Measurements from ENCODE around the gene RALY. TPM values are rescaled to one million over a fixed set of nuclear protein-coding genes. Genes with fewer than 3 reads are reported as not detected.
A peak's percentile ranks its signal among the peaks of the same experiment; 100 is the strongest.

The RALY gene
- total RNA-seq, 2 experiments from 2014 or later: 208 to 229 TPM

DNA sequence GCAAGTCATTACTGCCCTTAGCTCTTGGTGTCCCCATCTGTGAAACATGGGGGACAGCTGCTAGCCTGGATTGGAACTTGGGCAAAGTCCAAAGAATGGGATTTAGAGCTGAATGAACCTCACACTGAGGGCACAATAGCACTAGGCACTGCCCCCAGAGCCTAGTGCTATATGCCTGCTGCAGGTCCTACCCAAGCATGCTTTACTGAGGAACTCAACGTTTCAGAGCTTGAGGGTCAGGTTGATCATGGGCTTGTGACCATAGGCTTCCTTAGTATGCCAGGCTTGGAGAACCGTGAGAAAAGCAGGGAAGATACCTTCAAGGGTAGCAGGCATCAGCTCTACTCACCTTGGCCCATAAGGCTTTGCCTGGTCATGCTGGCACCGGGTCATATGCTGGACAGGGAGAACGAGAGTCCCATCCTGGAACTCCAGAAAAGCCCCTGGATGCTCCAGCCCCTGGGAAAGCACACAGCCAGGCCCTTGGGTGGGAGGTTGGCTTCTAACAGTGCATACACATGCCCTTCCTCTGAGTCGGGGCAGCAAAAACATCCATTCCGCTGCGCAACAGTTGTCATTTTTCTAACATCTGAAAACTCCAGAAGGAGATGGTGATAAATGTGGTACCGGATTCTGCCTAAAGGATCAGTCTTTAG, 88.6 kb downstream of the RALY start:
- ChIA-PET CTCF (interaction anchor here (0.5 to 1.5 kb wide), 3 partner anchors 9 to 186 kb away, joined by 3 to 5 read pairs (median 4); no protein-coding TSS in a partner anchor), POLR2A (no interaction called here)
- Mint-ChIP-seq H3K9me3 (no peaks in the 10 kb centered on the region), H3K4me1 (no peaks in the 10 kb centered on the region), H3K4me3 (no peak overlapping the region), H3K36me3 (ENCODE audit: low read depth) (peaks cover 50% of the 10 kb centered on the region), H3K27ac (no peak overlapping the region), H3K27me3 (no peaks in the 10 kb centered on the region)
- DNase-seq: no peak

DNA sequence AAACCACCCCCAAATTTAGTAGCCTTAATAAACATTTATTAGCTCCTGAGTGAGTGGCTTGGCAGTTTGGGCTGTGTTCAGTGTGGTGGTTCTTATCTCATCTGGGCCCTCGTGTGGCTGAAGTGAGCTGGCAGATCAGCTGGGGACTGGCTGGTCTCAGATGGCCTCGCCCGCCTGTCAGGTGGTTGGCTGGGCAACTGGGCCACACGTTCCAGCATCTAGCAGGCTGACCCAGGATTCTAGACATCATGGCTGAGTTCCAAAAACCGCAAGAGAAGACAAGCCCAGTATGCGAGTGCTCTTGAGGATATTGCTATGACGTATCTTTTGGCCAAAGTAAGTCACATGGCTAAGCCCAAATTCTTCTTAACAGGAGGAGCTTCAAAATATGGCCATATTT, 89.4 kb downstream of the RALY start:
- ChIA-PET POLR2A (interaction anchor here (0.7 kb wide), 1 partner anchor 90 kb away, joined by 3 read pairs; no protein-coding TSS in a partner anchor), CTCF (interaction anchor here (0.5 to 1.4 kb wide), 2 partner anchors 11 to 69 kb away, joined by 3 to 4 read pairs; no protein-coding TSS in a partner anchor)
- Mint-ChIP-seq H3K4me3 (no peak overlapping the region), H3K4me1 (no peaks in the 10 kb centered on the region), H3K9me3 (no peaks in the 10 kb centered on the region), H3K27ac (no peak overlapping the region), H3K36me3 (ENCODE audit: low read depth) (peaks cover 54% of the 10 kb centered on the region), H3K27me3 (no peaks in the 10 kb centered on the region)
- no peak for DNase-seq

DNA sequence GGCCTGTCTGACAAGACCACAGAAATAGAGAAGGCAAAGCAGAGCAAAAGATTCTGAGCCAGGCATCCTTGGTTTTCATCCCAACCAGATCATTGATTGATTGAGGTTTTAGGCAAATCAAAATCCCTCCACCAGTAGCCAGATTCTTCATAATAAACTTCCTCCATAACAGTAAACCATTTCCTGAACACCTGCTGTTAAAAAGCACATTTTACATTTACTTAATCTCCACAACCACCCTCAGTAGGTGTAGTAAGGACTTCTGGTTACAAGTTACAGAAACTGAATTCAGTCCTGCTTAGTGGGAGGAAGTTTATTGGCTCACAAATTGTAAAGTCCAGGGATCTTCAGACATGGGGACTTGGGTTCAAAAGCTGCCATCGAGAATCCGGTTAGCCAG, 90.1 kb downstream of the RALY start:
- H3K4me3 Mint-ChIP-seq: no peak overlapping the region
- DNase-seq: no peak
- POLR2A ChIA-PET: no interaction called here
- H3K27me3 Mint-ChIP-seq: no peaks in the 10 kb centered on the region
- H3K27ac Mint-ChIP-seq: peak overlapping the region; percentile 43
- H3K4me1 Mint-ChIP-seq: no peaks in the 10 kb centered on the region
- peaks cover 54% of the 10 kb centered on the region for H3K36me3 Mint-ChIP-seq (ENCODE audit: low read depth)
- H3K9me3 Mint-ChIP-seq: no peaks in the 10 kb centered on the region
- CTCF ChIA-PET: interaction anchor here (1.1 to 1.4 kb wide), 2 partner anchors 12 to 15 kb away, joined by 3 to 4 read pairs; no protein-coding TSS in a partner anchor

DNA sequence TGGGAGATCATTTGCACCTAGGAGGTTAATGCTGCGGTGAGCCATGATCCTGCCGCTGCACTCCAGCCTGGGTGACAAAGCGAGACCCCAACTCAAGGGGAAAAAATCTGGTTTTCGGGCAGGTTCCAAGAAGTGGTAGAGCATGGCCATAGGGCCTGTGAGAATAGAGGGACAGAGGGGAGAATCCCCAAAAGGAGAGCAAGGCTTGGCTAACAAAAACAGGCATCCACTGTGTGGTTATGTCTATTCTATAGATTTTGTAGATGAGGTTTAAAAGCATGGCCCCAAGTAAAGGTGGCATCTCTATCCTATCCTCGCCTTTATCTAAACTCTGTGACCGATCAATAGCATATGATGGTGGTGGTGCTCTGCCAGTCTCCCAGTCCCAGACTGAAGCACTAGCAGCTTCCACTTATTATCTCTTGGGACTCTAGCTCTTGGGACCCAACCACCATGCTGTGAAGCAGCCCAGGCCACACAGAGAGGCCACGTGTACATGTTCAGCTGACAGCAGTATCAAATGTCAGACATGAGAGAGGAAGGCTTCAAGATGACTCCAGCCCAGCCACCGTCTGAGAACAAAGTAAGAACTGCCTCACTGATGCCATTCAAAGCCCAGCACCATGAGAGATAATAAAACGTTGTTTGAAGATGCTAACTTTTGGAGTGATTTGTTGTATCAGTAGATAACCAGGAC, 90.7 kb downstream of the RALY start:
- Mint-ChIP-seq H3K4me1 (no peaks in the 10 kb centered on the region), H3K27me3 (no peaks in the 10 kb centered on the region), H3K9me3 (no peaks in the 10 kb centered on the region), H3K4me3 (no peak overlapping the region), H3K27ac (no peak overlapping the region), H3K36me3 (ENCODE audit: low read depth) (peaks cover 58% of the 10 kb centered on the region)
- no peak for DNase-seq
- POLR2A ChIA-PET: no interaction called here
- CTCF ChIA-PET: interaction anchor here (1.1 kb wide), 1 partner anchor 16 kb away, joined by 3 read pairs; no protein-coding TSS in a partner anchor

DNA sequence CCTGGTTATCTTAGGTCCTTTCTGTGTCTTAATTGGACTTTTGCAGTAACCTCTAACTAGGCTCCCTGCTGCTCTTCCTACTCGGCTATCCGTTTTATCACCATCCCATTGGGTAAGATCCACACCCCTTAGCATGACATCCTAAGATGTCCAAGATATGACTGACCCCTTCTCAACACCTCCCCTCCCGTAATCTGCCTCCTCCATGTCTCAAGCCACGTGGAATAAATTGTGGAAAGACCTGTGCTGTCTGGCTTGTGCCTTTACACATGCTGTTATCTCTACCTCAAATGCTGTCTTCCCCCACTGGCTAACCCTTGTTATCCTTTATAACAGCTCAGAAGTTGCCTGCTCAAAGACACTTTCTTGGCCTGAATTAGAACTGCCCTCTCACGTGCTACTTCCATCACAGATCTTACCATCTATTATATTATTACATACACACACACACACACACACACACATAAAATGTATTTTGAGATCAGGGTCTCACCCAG, 91.9 kb downstream of the RALY start:
- Mint-ChIP-seq H3K4me1 (no peaks in the 10 kb centered on the region), H3K27me3 (no peaks in the 10 kb centered on the region), H3K9me3 (no peaks in the 10 kb centered on the region), H3K4me3 (no peak overlapping the region), H3K27ac (no peak overlapping the region), H3K36me3 (ENCODE audit: low read depth) (peaks cover 62% of the 10 kb centered on the region)
- ChIA-PET CTCF (no interaction called here), POLR2A (no interaction called here)
- no peak for DNase-seq

DNA sequence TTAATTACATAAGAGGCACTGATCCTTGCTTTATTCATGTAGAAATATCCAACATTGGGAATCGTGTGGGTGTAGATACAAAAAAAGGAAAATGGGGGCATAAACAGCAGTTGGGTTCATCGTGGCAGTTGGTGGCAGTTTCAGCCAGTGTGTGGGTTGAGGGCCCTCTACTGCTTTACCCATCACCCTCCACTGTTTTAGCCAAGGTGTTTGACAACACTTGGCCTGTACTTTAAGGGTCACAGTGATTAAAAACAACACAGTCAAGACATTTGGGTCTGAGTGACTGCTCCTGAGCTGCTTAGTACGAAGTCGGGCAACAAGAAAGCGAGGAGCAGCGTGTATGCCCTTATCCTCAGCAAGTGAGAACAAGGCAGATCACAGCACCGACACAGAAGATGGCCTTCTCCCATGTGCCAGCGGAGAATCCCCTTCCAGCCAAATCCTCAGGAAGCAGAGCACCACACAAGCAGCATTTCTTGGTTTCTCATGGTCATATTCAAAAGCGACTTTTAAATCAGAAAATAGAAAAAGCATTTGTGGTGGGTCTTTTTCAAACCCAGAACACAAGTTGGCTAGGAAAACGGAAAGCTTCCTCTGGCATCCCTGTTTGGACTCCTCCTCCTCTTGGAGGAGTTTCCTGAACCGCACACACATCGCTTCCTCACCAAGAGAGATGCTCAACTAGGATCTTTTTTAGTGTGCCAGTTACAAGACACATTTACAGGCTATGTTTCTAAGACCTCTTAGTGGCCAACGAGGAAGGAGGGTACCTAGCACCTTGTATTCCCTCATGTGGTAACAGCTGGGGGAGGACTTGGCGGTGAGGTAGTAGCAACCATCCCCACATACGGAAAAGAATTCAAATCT, 94.8 kb downstream of the RALY start:
- no peaks in the 10 kb centered on the region for H3K4me1 Mint-ChIP-seq
- H3K36me3 Mint-ChIP-seq (ENCODE audit: low read depth): peaks cover 65% of the 10 kb centered on the region
- no peak overlapping the region for H3K4me3 Mint-ChIP-seq
- POLR2A ChIA-PET: no interaction called here
- CTCF ChIA-PET: no interaction called here
- no peaks in the 10 kb centered on the region for H3K9me3 Mint-ChIP-seq
- DNase-seq: no peak
- H3K27ac Mint-ChIP-seq: no peak overlapping the region
- H3K27me3 Mint-ChIP-seq: no peaks in the 10 kb centered on the region

DNA sequence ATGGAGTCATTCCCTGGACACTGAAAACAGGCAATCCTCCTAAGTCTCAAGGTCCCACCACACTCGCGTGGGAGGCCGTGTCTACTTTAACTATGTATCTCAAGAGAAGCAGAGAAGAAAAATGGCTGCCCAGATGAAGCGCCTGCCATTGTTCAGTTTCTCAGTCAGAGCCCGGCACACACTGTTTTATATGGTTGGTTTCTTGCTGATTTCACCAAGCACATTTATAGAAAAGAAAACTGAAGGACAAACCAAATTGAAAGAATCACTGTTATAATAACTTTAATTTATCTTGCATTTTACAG, 95.4 kb downstream of the RALY start:
- CTCF ChIA-PET: no interaction called here
- no peak for DNase-seq
- H3K4me3 Mint-ChIP-seq: no peak overlapping the region
- peaks cover 67% of the 10 kb centered on the region for H3K36me3 Mint-ChIP-seq (ENCODE audit: low read depth)
- H3K4me1 Mint-ChIP-seq: peaks cover 3% of the 10 kb centered on the region
- no peaks in the 10 kb centered on the region for H3K9me3 Mint-ChIP-seq
- no peak overlapping the region for H3K27ac Mint-ChIP-seq
- POLR2A ChIA-PET: no interaction called here
- H3K27me3 Mint-ChIP-seq: no peaks in the 10 kb centered on the region

DNA sequence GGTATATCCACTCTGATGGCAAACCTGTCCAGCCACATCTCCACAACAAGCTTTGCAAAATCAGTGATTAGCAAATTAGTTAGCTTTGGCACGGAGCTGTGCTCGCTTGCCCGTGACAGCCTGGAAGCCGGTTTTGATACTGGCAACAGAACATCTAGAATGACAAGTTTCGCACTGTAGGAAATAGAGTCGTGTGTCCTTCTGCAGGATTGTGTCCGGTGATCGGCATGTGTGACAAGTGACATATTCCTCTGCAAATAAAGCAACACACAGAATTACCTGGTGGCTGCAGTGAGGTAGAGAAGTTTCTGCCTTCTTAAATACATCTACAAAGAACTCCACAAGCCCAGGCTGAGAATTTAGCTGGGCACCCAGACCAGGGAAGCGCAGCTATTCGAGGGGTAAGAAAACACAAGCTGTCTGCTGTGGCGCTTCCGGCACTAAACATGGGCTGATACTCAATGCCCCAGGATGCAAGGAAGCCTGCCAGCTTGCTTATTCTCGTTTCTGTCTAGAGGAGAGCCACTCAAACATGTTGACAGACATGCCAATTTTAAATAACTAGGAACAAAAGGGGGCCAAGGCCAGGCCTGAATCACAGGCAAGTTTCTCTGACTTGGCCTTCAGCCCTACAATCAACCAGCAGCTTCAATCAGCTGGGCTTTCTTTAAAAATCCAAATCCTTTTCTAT, 96.1 kb downstream of the RALY start:
- POLR2A ChIA-PET: no interaction called here
- H3K4me3 Mint-ChIP-seq: no peak overlapping the region
- DNase-seq: no peak
- H3K27me3 Mint-ChIP-seq: no peaks in the 10 kb centered on the region
- H3K27ac Mint-ChIP-seq: no peak overlapping the region
- H3K4me1 Mint-ChIP-seq: peaks cover 3% of the 10 kb centered on the region
- peaks cover 65% of the 10 kb centered on the region for H3K36me3 Mint-ChIP-seq (ENCODE audit: low read depth)
- CTCF ChIA-PET: no interaction called here
- H3K9me3 Mint-ChIP-seq: no peaks in the 10 kb centered on the region

DNA sequence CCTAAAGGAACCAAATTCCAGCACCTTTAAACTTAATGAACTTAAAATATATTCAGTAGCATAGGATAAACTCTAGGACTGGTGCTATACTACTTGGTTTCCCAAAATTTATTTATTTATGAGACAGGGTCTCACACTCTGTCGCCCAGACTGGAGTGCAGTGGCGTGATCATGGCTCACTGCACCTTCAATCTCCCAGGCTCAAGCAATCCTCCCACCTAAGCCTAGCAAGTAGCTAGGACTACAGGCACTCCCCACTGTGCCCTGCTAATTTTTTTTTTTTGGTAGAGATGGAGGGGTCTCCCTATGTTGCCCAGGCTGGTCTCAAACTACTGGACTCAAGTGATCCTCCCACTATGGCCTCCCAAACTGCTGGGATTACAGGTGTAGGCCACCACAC, 96.9 kb downstream of the RALY start:
- Mint-ChIP-seq H3K27ac (no peak overlapping the region), H3K4me3 (no peak overlapping the region), H3K9me3 (no peaks in the 10 kb centered on the region), H3K36me3 (ENCODE audit: low read depth) (peaks cover 65% of the 10 kb centered on the region), H3K27me3 (no peaks in the 10 kb centered on the region), H3K4me1 (peaks cover 3% of the 10 kb centered on the region)
- ChIA-PET CTCF (interaction anchor here (0.7 kb wide), 1 partner anchor 23 kb away, joined by 3 read pairs; no protein-coding TSS in a partner anchor), POLR2A (no interaction called here)
- no peak for DNase-seq

DNA sequence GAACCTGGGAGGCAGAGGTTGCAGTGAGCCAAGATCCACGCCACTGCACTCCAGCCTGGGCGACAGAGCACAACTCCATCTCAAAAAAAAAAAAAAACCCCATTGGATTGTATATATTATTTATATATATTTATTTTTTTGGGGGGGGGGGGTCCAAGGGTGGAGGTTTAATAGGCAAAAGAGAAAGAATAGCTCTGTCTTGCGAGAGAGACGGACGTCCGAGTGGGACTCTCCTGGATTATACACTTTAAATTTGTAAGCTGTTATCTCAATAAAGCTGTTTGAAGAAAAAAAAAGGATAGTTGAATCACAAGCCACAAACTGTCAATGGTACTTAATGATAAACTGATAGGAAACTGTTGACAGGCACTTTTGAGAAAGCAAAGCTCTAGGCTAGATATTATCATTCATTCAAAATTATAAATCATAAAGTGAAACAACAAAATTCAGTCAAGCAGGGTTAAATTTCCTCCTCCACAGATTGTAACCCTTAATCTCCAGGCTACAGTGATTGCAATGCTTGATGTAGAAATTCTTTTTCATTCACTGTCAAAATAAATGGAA, 98.0 kb downstream of the RALY start:
- H3K36me3 Mint-ChIP-seq (ENCODE audit: low read depth): peaks cover 73% of the 10 kb centered on the region

DNA sequence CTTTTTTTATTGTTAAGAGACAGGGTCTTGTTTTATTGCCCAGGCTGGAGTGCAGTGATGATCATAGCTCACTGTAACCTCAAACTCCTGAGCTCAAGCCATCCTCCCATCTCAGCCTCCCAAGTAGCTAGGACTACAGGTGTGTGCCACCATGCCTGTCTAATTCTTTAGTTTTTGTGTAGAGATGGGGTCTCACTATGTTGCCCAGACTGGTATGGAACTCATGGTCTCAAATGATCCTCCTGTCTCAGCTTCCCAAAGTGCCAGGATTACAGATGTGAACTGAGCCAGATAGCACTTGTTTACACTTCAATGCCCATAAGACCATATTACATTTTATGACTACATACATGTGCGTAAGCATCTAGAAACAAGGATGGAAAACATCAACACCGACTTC, 100.2 kb downstream of the RALY start:
- H3K9me3 Mint-ChIP-seq: no peaks in the 10 kb centered on the region
- CTCF ChIA-PET: interaction anchor here (1.3 kb wide), 1 partner anchor 16 kb away, joined by 4 read pairs; no protein-coding TSS in a partner anchor
- POLR2A ChIA-PET: no interaction called here
- peaks cover 7% of the 10 kb centered on the region for H3K4me1 Mint-ChIP-seq
- no peaks in the 10 kb centered on the region for H3K27me3 Mint-ChIP-seq
- no peak for DNase-seq
- peaks cover 76% of the 10 kb centered on the region for H3K36me3 Mint-ChIP-seq (ENCODE audit: low read depth)
- no peak overlapping the region for H3K4me3 Mint-ChIP-seq
- no peak overlapping the region for H3K27ac Mint-ChIP-seq

More for the DNA sequence above, 98.0 kb downstream of the RALY start:
- Mint-ChIP-seq H3K27me3 (no peaks in the 10 kb centered on the region), H3K4me3 (no peak overlapping the region), H3K4me1 (peaks cover 3% of the 10 kb centered on the region), H3K27ac (no peak overlapping the region), H3K9me3 (no peaks in the 10 kb centered on the region)
- POLR2A ChIA-PET: no interaction called here
- DNase-seq: no peak
- CTCF ChIA-PET: interaction anchor here (0.6 to 1.1 kb wide), 4 partner anchors 10 to 679 kb away, joined by 3 to 5 read pairs (median 3); no protein-coding TSS in a partner anchor

DNA sequence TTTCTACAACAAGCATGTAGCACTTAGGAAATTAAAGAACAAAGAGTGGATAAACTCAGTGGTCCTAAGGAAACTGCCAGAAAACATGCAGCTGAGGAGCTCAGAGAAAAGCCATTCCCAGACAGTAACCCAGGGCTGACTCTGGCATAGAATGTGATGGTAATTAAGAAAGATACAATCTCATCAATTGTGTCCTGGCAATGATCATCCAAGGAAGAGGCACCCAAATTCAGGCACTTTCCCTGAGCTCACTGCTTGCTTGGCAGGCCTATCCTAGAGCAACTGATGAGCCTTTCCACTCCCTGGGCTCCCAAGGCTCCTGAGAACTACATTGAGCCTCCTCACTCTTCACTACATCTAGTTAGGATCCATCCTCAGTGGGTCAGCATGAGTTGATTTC, 102.1 kb downstream of the RALY start:
- POLR2A ChIA-PET: no interaction called here
- no peak overlapping the region for H3K27ac Mint-ChIP-seq
- DNase-seq: no peak
- CTCF ChIA-PET: no interaction called here
- H3K36me3 Mint-ChIP-seq (ENCODE audit: low read depth): peaks cover 75% of the 10 kb centered on the region
- H3K4me3 Mint-ChIP-seq: no peak overlapping the region
- H3K27me3 Mint-ChIP-seq: no peaks in the 10 kb centered on the region
- H3K9me3 Mint-ChIP-seq: no peaks in the 10 kb centered on the region
- peaks cover 11% of the 10 kb centered on the region for H3K4me1 Mint-ChIP-seq

Data from activated CD4-positive, alpha-beta T cell treated with anti-CD3 and anti-CD28 coated beads, Interleukin-2, amount 10 ng/mL, durations not matched to agents 7 days and 5 days (primary cell).